ENCODE data around the gene TSPAN5. TPM values are rescaled to one million over a fixed set of nuclear protein-coding genes. Genes with fewer than 3 reads are reported as not detected.
A peak's percentile ranks its signal among the peaks of the same experiment; 100 is the strongest.

The TSPAN5 gene
- total RNA-seq, 1 experiment from 2014 or later, result 41.8 TPM

- no peak for TF ChIP-seq EZH2 (IDR thresholded peaks at IDR 0.05; ENCODE audit: low read length, unreplicated experiment)
- TF ChIP-seq EZH2phosphoT487 (IDR thresholded peaks at IDR 0.05; ENCODE audit: borderline replicate concordance, low read length), result no peak
- no peak for TF ChIP-seq CTCF (conservative IDR thresholded peaks at IDR 0.05; ENCODE audit: low read depth, low read length)
- Histone ChIP-seq H3K9ac (ENCODE audit: low read length) (no peak overlapping the region), H3K9me2 (replicated peaks; ENCODE audit: low read length) (no peaks in the 10 kb centered on the region), H3K36me3 (ENCODE audit: low read depth, low read length) (no peaks in the 10 kb centered on the region), H3F3A (ENCODE audit: low read length, unreplicated experiment) (peaks cover 4% of the 10 kb centered on the region), H3K27me3 (ENCODE audit: low read length) (no peaks in the 10 kb centered on the region), H3K27ac (ENCODE audit: low read length) (peak overlapping the region; percentile 62), H2AFZ (ENCODE audit: low read length) (no peak overlapping the region), H3K9me3 (ENCODE audit: low read length) (no peaks in the 10 kb centered on the region), H3K79me2 (ENCODE audit: low read length) (peaks cover 25% of the 10 kb centered on the region), H4K20me1 (ENCODE audit: low read length) (no peaks in the 10 kb centered on the region), H3K4me1 (ENCODE audit: insufficient read depth, low read length) (peaks cover 45% of the 10 kb centered on the region), H3K4me2 (ENCODE audit: low read length) (peak overlapping the region; percentile 63), H3K4me3 (ENCODE audit: low read length) (no peak overlapping the region)
- intact Hi-C loops (cut with micrococcal nuclease), result loop anchor here (2.0 kb wide), 1 partner anchor 49 kb away; no protein-coding TSS in a partner anchor
- CTCF ChIA-PET, result no interaction called here
- no TSS peak for BruUV-seq (replicated peaks)
- POLR2A ChIA-PET (ENCODE audit: unreplicated experiment), result no interaction called here
- no peak for ATAC-seq
- DNase-seq, result no peak
Observed at GRCh38 chr4:98662055-98662453, 3.6 kb upstream of the TSPAN5 start.

GRCh38 chr4:98661371-98662054 is 3.1 kb upstream of the TSPAN5 start:
- no peaks in the 10 kb centered on the region for H3K9me2 ChIP-seq (replicated peaks; ENCODE audit: low read length)
- H3K4me2 ChIP-seq (ENCODE audit: low read length), result peak overlapping the region; percentile 63
- no peak overlapping the region for H3K9ac ChIP-seq (ENCODE audit: low read length)
- DNase-seq, result peak; percentile 76
- H3K4me3 ChIP-seq (ENCODE audit: low read length), result no peak overlapping the region
- H3K79me2 ChIP-seq (ENCODE audit: low read length), result peaks cover 31% of the 10 kb centered on the region
- peak overlapping the region; percentile 41 for H3K27ac ChIP-seq (ENCODE audit: low read length)
- peak; percentile 16 for ATAC-seq
- no peak for TF ChIP-seq EZH2 (IDR thresholded peaks at IDR 0.05; ENCODE audit: low read length, unreplicated experiment)
- TF ChIP-seq EZH2phosphoT487 (IDR thresholded peaks at IDR 0.05; ENCODE audit: borderline replicate concordance, low read length), result no peak
- TF ChIP-seq CTCF (conservative IDR thresholded peaks at IDR 0.05; ENCODE audit: low read depth, low read length), result no peak
- no peaks in the 10 kb centered on the region for H3K9me3 ChIP-seq (ENCODE audit: low read length)
- H3K27me3 ChIP-seq (ENCODE audit: low read length), result no peaks in the 10 kb centered on the region
- BruUV-seq (replicated peaks), result no TSS peak
- peaks cover 45% of the 10 kb centered on the region for H3K4me1 ChIP-seq (ENCODE audit: insufficient read depth, low read length)
- intact Hi-C loops (cut with micrococcal nuclease), result loop anchor here (2.0 kb wide), 1 partner anchor 49 kb away; no protein-coding TSS in a partner anchor
- no peaks in the 10 kb centered on the region for H4K20me1 ChIP-seq (ENCODE audit: low read length)
- CTCF ChIA-PET, result no interaction called here
- H3F3A ChIP-seq (ENCODE audit: low read length, unreplicated experiment), result peaks cover 4% of the 10 kb centered on the region
- no peak overlapping the region for H2AFZ ChIP-seq (ENCODE audit: low read length)
- POLR2A ChIA-PET (ENCODE audit: unreplicated experiment), result interaction anchor here (0.5 kb wide), 1 partner anchor 217 kb away, joined by 9 read pairs; no protein-coding TSS in a partner anchor
- H3K36me3 ChIP-seq (ENCODE audit: low read depth, low read length), result no peaks in the 10 kb centered on the region
